ENCODE results near the gene EIF4G1. TPM values are rescaled to one million over a fixed set of nuclear protein-coding genes. Genes with fewer than 3 reads are reported as not detected.

The EIF4G1 gene
- total and polyA plus RNA-seq, 2 of the 4 experiments (the other 2 are of a cell fraction), result 225 to 274 TPM

- no TSS peak for BruUV-seq (replicated peaks)
- POLR2A ChIA-PET (ENCODE audit: unreplicated experiment), result no interaction called here
- no peak overlapping the region for H3K18ac ChIP-seq (ENCODE audit: low read depth, low read length)
- H2BK20ac ChIP-seq (ENCODE audit: low read depth, low read length), result no peak overlapping the region
- H2BK15ac ChIP-seq (ENCODE audit: low read depth, low read length), result no peak overlapping the region
- no peak overlapping the region for H2AFZ ChIP-seq (replicated peaks; ENCODE audit: low read length, poor library complexity)
- H2BK5ac ChIP-seq (ENCODE audit: low read depth, low read length, poor library complexity, severe bottlenecking), result no peak overlapping the region
- H3K4me3 ChIP-seq (ENCODE audit: insufficient read depth, low read depth, low read length), result no peak overlapping the region
- dilution Hi-C loops (cut with HindIII; ENCODE audit: low sequenced_read_pairs, unreplicated experiment) (no loop called here), intact Hi-C loops (cut with micrococcal nuclease) (no loop called here), in situ Hi-C loops (cut with MboI; ENCODE audit: low sequenced_read_pairs) (no loop called here)
- no CpG with 5 or more reads among the region's 3 CpGs for WGBS, 2 experiments (ENCODE audit: extremely low coverage in 2 of 2, insufficient read length in 1 of 2)
- H4K5ac ChIP-seq (ENCODE audit: low read depth, low read length), result no peak overlapping the region
- no peaks in the 10 kb centered on the region for H3K9me3 ChIP-seq (ENCODE audit: control insufficient read depth, insufficient read depth, low read length)
- H2BK120ac ChIP-seq (ENCODE audit: low read depth, low read length), result no peak overlapping the region
- no peak overlapping the region for H3K4me2 ChIP-seq (ENCODE audit: low read depth, low read length)
- CTCF ChIA-PET, result interaction anchor here (0.6 to 0.7 kb wide), 2 partner anchors 278 to 1473 kb away, joined by 4 read pairs; no protein-coding TSS in a partner anchor
- peaks cover 0 to 17% of the 10 kb centered on the region in 2 experiments; a peak in 2 of 4 replicates for H3K79me1 ChIP-seq (ENCODE audit: low read depth in 1 of 2, low read length in 2 of 2)
- H3K27me3 ChIP-seq (ENCODE audit: control insufficient read depth, insufficient read depth, low read length), result peaks cover 14% of the 10 kb centered on the region; the same call in 1 of the 2 replicates
- peaks cover 16% of the 10 kb centered on the region for H4K20me1 ChIP-seq (ENCODE audit: insufficient read depth, low read length)
- no peak overlapping the region for H3K23ac ChIP-seq (ENCODE audit: low read depth, low read length)
- H3K4me1 ChIP-seq (ENCODE audit: control insufficient read depth, insufficient read depth, low read length), result peaks cover 2% of the 10 kb centered on the region; the same call in 1 of the 2 replicates
- H4K8ac ChIP-seq (ENCODE audit: low read depth in 2 of 2, low read length in 2 of 2), result no peak overlapping the region
- ATAC-seq (ENCODE audit: low read depth), result no peak
- no peak for DNase-seq
- TF ChIP-seq SMC3 (IDR thresholded peaks at IDR 0.05; ENCODE audit: low read depth, low read length), result no peak
- TF ChIP-seq RFX5 (IDR thresholded peaks at IDR 0.05; ENCODE audit: low read depth, low read length), result no peak
- TF ChIP-seq MAFK (IDR thresholded peaks at IDR 0.05; ENCODE audit: low read depth, low read length), result no peak
- TF ChIP-seq CHD1 (IDR thresholded peaks at IDR 0.05; ENCODE audit: low read depth, low read length), result no peak
- no peak for TF ChIP-seq POLR2A (IDR thresholded peaks at IDR 0.05; ENCODE audit: low read depth, low read length)
- no peak for TF ChIP-seq BHLHE40 (IDR thresholded peaks at IDR 0.05; ENCODE audit: low read depth, low read length)
- TF ChIP-seq, protein P1, sequence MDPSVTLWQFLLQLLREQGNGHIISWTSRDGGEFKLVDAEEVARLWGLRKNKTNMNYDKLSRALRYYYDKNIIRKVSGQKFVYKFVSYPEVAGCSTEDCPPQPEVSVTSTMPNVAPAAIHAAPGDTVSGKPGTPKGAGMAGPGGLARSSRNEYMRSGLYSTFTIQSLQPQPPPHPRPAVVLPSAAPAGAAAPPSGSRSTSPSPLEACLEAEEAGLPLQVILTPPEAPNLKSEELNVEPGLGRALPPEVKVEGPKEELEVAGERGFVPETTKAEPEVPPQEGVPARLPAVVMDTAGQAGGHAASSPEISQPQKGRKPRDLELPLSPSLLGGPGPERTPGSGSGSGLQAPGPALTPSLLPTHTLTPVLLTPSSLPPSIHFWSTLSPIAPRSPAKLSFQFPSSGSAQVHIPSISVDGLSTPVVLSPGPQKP (IDR thresholded peaks at IDR 0.05; ENCODE audit: borderline replicate concordance, low read depth, low read length), result no peak
- no peak for TF ChIP-seq MXI1 (IDR thresholded peaks at IDR 0.05; ENCODE audit: borderline replicate concordance, low read depth, low read length)
- no peak for TF ChIP-seq CEBPB (IDR thresholded peaks at IDR 0.05; ENCODE audit: low read depth, low read length)
- no peak for TF ChIP-seq NFE2L2 (IDR thresholded peaks at IDR 0.05; ENCODE audit: low read depth, low read length)
- TF ChIP-seq, protein P2, sequence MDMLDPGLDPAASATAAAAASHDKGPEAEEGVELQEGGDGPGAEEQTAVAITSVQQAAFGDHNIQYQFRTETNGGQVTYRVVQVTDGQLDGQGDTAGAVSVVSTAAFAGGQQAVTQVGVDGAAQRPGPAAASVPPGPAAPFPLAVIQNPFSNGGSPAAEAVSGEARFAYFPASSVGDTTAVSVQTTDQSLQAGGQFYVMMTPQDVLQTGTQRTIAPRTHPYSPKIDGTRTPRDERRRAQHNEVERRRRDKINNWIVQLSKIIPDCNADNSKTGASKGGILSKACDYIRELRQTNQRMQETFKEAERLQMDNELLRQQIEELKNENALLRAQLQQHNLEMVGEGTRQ (IDR thresholded peaks at IDR 0.05; ENCODE audit: low read depth, low read length), result no peak
- no peak for TF ChIP-seq FOS (IDR thresholded peaks at IDR 0.05; ENCODE audit: low read depth, low read length)
- TF ChIP-seq MAZ (IDR thresholded peaks at IDR 0.05; ENCODE audit: borderline replicate concordance, low read depth, low read length), result no peak
- TF ChIP-seq RCOR1 (IDR thresholded peaks at IDR 0.05; ENCODE audit: insufficient replicate concordance, low read length), result no peak
- TF ChIP-seq RAD21 (IDR thresholded peaks at IDR 0.05; ENCODE audit: low read length), result no peak
- H3K9me1 ChIP-seq (ENCODE audit: insufficient read depth, low read length), result no peaks in the 10 kb centered on the region
- no peak overlapping the region for H2AK9ac ChIP-seq (replicated peaks; ENCODE audit: low read depth, low read length, poor library complexity)
- peaks cover 2% of the 10 kb centered on the region; the same call in 1 of the 2 replicates for H3K36me3 ChIP-seq (ENCODE audit: control insufficient read depth, insufficient read depth, low read length)
- H3K4ac ChIP-seq (ENCODE audit: low read depth, low read length), result no peak overlapping the region
- H3K14ac ChIP-seq (replicated peaks; ENCODE audit: low read depth, low read length), result no peak overlapping the region
- H2AK5ac ChIP-seq (ENCODE audit: low read depth, low read length), result no peak overlapping the region
- H3K56ac ChIP-seq (ENCODE audit: extremely low read depth, insufficient read depth, low read length), result no peak overlapping the region
- no peak overlapping the region for H3K9ac ChIP-seq (ENCODE audit: low read depth, low read length)
- no peak overlapping the region for H4K91ac ChIP-seq (ENCODE audit: insufficient read depth, low read depth, low read length)
- no peak overlapping the region for H3K27ac ChIP-seq (ENCODE audit: insufficient read depth, low read length)
Observed at GRCh38 chr3:184295771-184296170, 18.6 kb upstream of the EIF4G1 start.

Measured in IMR-90 (cell line).